ENCODE results near the gene ZNRF2.
"Not testable (repeated sequence)": the region's sequence is repeated elsewhere in the genome, so short reads cannot be mapped to it uniquely, and the experiment has no call there.

ZNRF2 gene

GRCh38 chr7:30363778-30364563, 79.6 kb downstream of the ZNRF2 start:
- Mint-ChIP-seq H3K9me3 (no peaks in the 10 kb centered on the region), H3K27ac (no peak overlapping the region), H3K27me3 (ENCODE audit: low read depth) (no peaks in the 10 kb centered on the region), H3K4me3 (no peak overlapping the region), H3K36me3 (ENCODE audit: low read depth) (no peaks in the 10 kb centered on the region), H3K4me1 (ENCODE audit: low read depth) (peaks cover 2% of the 10 kb centered on the region)

- Mint-ChIP-seq H3K9me3 (no peaks in the 10 kb centered on the region), H3K4me1 (ENCODE audit: low read depth) (peaks cover 2% of the 10 kb centered on the region), H3K27ac (no peak overlapping the region), H3K27me3 (ENCODE audit: low read depth) (no peaks in the 10 kb centered on the region), H3K36me3 (ENCODE audit: low read depth) (no peaks in the 10 kb centered on the region), H3K4me3 (no peak overlapping the region)
Observed at GRCh38 chr7:30364773-30365172, 80.4 kb downstream of the ZNRF2 start.

- Mint-ChIP-seq H3K36me3 (ENCODE audit: low read depth) (no peaks in the 10 kb centered on the region), H3K4me3 (no peak overlapping the region), H3K27me3 (ENCODE audit: low read depth) (no peaks in the 10 kb centered on the region), H3K9me3 (no peaks in the 10 kb centered on the region), H3K4me1 (ENCODE audit: low read depth) (peaks cover 2% of the 10 kb centered on the region), H3K27ac (no peak overlapping the region)
Observed at GRCh38 chr7:30365621-30366020, 81.2 kb downstream of the ZNRF2 start.

GRCh38 chr7:30366606-30367005, 82.2 kb downstream of the ZNRF2 start:
- no peaks in the 10 kb centered on the region for H3K36me3 Mint-ChIP-seq (ENCODE audit: low read depth)
- H3K27me3 Mint-ChIP-seq (ENCODE audit: low read depth), result no peaks in the 10 kb centered on the region
- no peaks in the 10 kb centered on the region for H3K9me3 Mint-ChIP-seq
- H3K4me1 Mint-ChIP-seq (ENCODE audit: low read depth), result peaks cover 2% of the 10 kb centered on the region
- no peak overlapping the region for H3K27ac Mint-ChIP-seq
- H3K4me3 Mint-ChIP-seq, result no peak overlapping the region

GRCh38 chr7:30367561-30367960, 83.2 kb downstream of the ZNRF2 start:
- Mint-ChIP-seq H3K9me3 (no peaks in the 10 kb centered on the region), H3K27me3 (ENCODE audit: low read depth) (no peaks in the 10 kb centered on the region), H3K4me3 (no peak overlapping the region), H3K36me3 (ENCODE audit: low read depth) (no peaks in the 10 kb centered on the region), H3K27ac (no peak overlapping the region), H3K4me1 (ENCODE audit: low read depth) (peaks cover 2% of the 10 kb centered on the region)

- no peaks in the 10 kb centered on the region for H3K36me3 Mint-ChIP-seq (ENCODE audit: low read depth)
- H3K4me3 Mint-ChIP-seq, result no peak overlapping the region
- no peaks in the 10 kb centered on the region for H3K9me3 Mint-ChIP-seq
Observed at GRCh38 chr7:30369879-30370278, 85.5 kb downstream of the ZNRF2 start.

GRCh38 chr7:30371321-30371720, 86.9 kb downstream of the ZNRF2 start:
- no peak overlapping the region for H3K4me3 Mint-ChIP-seq
- no peak overlapping the region for H3K27ac Mint-ChIP-seq
- no peaks in the 10 kb centered on the region for H3K36me3 Mint-ChIP-seq (ENCODE audit: low read depth)
- H3K27me3 Mint-ChIP-seq (ENCODE audit: low read depth), result no peaks in the 10 kb centered on the region
- no peaks in the 10 kb centered on the region for H3K4me1 Mint-ChIP-seq (ENCODE audit: low read depth)
- H3K9me3 Mint-ChIP-seq, result no peaks in the 10 kb centered on the region

More at GRCh38 chr7:30369879-30370278, 85.5 kb downstream of the ZNRF2 start:
- no peak overlapping the region for H3K27ac Mint-ChIP-seq
- no peaks in the 10 kb centered on the region for H3K4me1 Mint-ChIP-seq (ENCODE audit: low read depth)
- H3K27me3 Mint-ChIP-seq (ENCODE audit: low read depth), result no peaks in the 10 kb centered on the region

- Mint-ChIP-seq H3K4me3 (no peak overlapping the region), H3K9me3 (no peaks in the 10 kb centered on the region)
Observed at GRCh38 chr7:30378275-30378674, 93.9 kb downstream of the ZNRF2 start.

GRCh38 chr7:30379131-30379530, 94.7 kb downstream of the ZNRF2 start:
- H3K27ac Mint-ChIP-seq, result no peak overlapping the region
- H3K27me3 Mint-ChIP-seq (ENCODE audit: low read depth), result no peaks in the 10 kb centered on the region
- H3K36me3 Mint-ChIP-seq (ENCODE audit: low read depth), result no peaks in the 10 kb centered on the region
- peaks cover 5% of the 10 kb centered on the region for H3K9me3 Mint-ChIP-seq
- H3K4me3 Mint-ChIP-seq, result no peak overlapping the region
- no peaks in the 10 kb centered on the region for H3K4me1 Mint-ChIP-seq (ENCODE audit: low read depth)

More at GRCh38 chr7:30378275-30378674, 93.9 kb downstream of the ZNRF2 start:
- Mint-ChIP-seq H3K36me3 (ENCODE audit: low read depth) (no peaks in the 10 kb centered on the region), H3K27ac (no peak overlapping the region), H3K27me3 (ENCODE audit: low read depth) (no peaks in the 10 kb centered on the region), H3K4me1 (ENCODE audit: low read depth) (no peaks in the 10 kb centered on the region)

GRCh38 chr7:30379741-30380140, 95.3 kb downstream of the ZNRF2 start:
- Mint-ChIP-seq H3K4me3 (no peak overlapping the region), H3K9me3 (peaks cover 5% of the 10 kb centered on the region), H3K36me3 (ENCODE audit: low read depth) (no peaks in the 10 kb centered on the region), H3K4me1 (ENCODE audit: low read depth) (no peaks in the 10 kb centered on the region), H3K27ac (no peak overlapping the region), H3K27me3 (ENCODE audit: low read depth) (no peaks in the 10 kb centered on the region)

GRCh38 chr7:30380294-30380693, 95.9 kb downstream of the ZNRF2 start:
- H3K4me3 Mint-ChIP-seq, result no peak overlapping the region
- H3K27ac Mint-ChIP-seq, result no peak overlapping the region
- H3K27me3 Mint-ChIP-seq (ENCODE audit: low read depth), result no peaks in the 10 kb centered on the region
- no peaks in the 10 kb centered on the region for H3K36me3 Mint-ChIP-seq (ENCODE audit: low read depth)
- H3K9me3 Mint-ChIP-seq, result peaks cover 5% of the 10 kb centered on the region
- no peaks in the 10 kb centered on the region for H3K4me1 Mint-ChIP-seq (ENCODE audit: low read depth)

- H3K27ac Mint-ChIP-seq; H3K36me3 Mint-ChIP-seq (ENCODE audit: low read depth); H3K4me1 Mint-ChIP-seq (ENCODE audit: low read depth); H3K9me3 Mint-ChIP-seq; H3K4me3 Mint-ChIP-seq; H3K27me3 Mint-ChIP-seq (ENCODE audit: low read depth): not testable (repeated sequence)
Observed at GRCh38 chr7:30380824-30381223, 96.4 kb downstream of the ZNRF2 start.

- Mint-ChIP-seq H3K36me3 (ENCODE audit: low read depth) (no peaks in the 10 kb centered on the region), H3K9me3 (peaks cover 5% of the 10 kb centered on the region), H3K4me3 (no peak overlapping the region), H3K4me1 (ENCODE audit: low read depth) (no peaks in the 10 kb centered on the region), H3K27ac (no peak overlapping the region), H3K27me3 (ENCODE audit: low read depth) (no peaks in the 10 kb centered on the region)
Observed at GRCh38 chr7:30382607-30383006, 98.2 kb downstream of the ZNRF2 start.

- no peak overlapping the region for H3K4me3 Mint-ChIP-seq
- H3K27me3 Mint-ChIP-seq (ENCODE audit: low read depth), result no peaks in the 10 kb centered on the region
- no peaks in the 10 kb centered on the region for H3K4me1 Mint-ChIP-seq (ENCODE audit: low read depth)
- H3K9me3 Mint-ChIP-seq, result no peaks in the 10 kb centered on the region
- H3K36me3 Mint-ChIP-seq (ENCODE audit: low read depth), result no peaks in the 10 kb centered on the region
- H3K27ac Mint-ChIP-seq, result no peak overlapping the region
Observed at GRCh38 chr7:30389791-30390190, 105.4 kb downstream of the ZNRF2 start.

- Mint-ChIP-seq H3K27me3 (ENCODE audit: low read depth) (no peaks in the 10 kb centered on the region), H3K36me3 (ENCODE audit: low read depth) (no peaks in the 10 kb centered on the region), H3K4me1 (ENCODE audit: low read depth) (no peaks in the 10 kb centered on the region), H3K4me3 (no peak overlapping the region), H3K27ac (no peak overlapping the region), H3K9me3 (no peaks in the 10 kb centered on the region)
Observed at GRCh38 chr7:30390736-30391636, 106.6 kb downstream of the ZNRF2 start.
